Measurements from ENCODE around the gene DVL2.

Gene DVL2

DNA sequence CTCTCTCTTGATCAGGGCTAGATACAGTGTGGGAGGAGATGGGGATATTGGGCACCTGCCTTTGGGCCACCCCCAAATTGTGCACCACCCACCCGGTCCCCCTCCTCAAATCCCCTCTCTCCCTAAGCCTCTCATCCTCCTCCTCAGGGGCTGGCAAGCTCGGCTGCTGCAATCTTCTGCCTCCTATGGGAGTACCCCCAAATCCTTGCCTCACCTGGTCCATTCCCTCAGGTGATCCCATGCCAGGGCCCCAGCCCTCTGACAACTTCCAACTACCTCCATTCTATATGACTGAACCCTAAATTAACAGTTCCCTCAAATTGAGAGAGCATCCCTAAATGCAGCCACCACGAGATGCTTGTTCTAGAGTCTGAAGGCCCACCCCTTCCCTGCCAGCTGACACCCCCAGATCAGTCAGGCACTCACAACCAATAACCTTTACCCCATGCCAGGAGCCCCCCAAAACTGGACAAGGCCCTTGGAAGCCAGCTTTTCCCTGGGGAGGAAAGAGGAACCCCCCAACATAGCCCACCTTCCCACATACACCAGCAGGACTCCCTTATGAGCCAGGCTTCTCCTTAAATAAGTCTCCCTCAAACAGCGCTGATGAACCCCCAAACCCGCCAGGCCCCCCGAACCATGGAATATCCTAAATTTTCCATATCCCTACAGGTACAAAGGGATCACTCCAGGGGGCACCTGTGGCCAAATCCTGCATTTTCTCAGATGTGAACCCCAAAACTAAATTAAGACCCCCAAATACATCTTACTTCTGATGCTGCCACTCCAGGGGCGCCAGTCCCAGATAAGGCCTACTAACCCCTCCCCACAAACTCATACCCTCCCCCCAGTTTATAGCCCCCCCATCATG lies 17.8 kb downstream of the DVL2 start:
- peaks cover 5% of the 10 kb centered on the region for H3K36me3 Mint-ChIP-seq (ENCODE audit: low read depth)
- H3K27ac Mint-ChIP-seq, result peak overlapping the region; percentile 76 to 95 (median 89)
- peak overlapping the region; percentile 86 to 90 (median 89) for H3K4me3 Mint-ChIP-seq
- no peak for TF ChIP-seq CTCF (IDR thresholded peaks at IDR 0.05; ENCODE audit: unreplicated experiment in 3 of 3)
- H3K9me3 Mint-ChIP-seq, result no peaks in the 10 kb centered on the region
- H3K27me3 Mint-ChIP-seq (ENCODE audit: low read depth), result peaks cover 4% of the 10 kb centered on the region
- peaks cover 77% of the 10 kb centered on the region for H3K4me1 Mint-ChIP-seq

DNA sequence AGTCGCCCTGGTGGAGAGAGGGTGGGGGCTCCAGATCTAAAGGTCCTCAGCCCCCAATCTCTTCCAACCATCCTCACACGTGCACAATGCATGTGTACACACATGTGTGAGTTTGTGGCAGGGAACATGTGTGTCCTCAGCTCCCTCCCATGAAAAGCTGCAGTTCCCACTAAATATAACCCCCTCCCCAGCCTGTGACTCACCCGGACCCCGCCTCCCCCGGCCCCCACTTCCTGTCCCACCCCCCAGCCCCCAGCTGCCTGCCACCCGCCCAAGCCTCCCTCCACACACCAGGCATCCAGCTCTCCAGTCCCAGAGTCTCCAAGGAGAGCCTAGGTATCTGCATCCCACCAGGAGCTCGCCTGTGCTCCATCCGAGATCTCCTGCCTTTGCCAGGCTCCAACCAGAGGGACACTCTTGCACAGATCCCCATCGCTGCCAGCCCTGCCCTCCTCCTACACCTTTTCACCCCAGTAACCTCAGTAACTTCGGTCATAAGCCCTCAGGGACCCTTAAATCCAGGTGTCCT lies 18.6 kb downstream of the DVL2 start:
- H3K27ac Mint-ChIP-seq, result peak overlapping the region; percentile 89 to 96 (median 95)
- H3K4me1 Mint-ChIP-seq, result peaks cover 70% of the 10 kb centered on the region
- TF ChIP-seq CTCF (IDR thresholded peaks at IDR 0.05; ENCODE audit: unreplicated experiment in 3 of 3), result no peak
- H3K36me3 Mint-ChIP-seq (ENCODE audit: low read depth), result peaks cover 5% of the 10 kb centered on the region
- H3K27me3 Mint-ChIP-seq (ENCODE audit: low read depth), result peaks cover 4% of the 10 kb centered on the region
- H3K4me3 Mint-ChIP-seq, result peak overlapping the region; percentile 86 to 90 (median 89)
- no peaks in the 10 kb centered on the region for H3K9me3 Mint-ChIP-seq

DNA sequence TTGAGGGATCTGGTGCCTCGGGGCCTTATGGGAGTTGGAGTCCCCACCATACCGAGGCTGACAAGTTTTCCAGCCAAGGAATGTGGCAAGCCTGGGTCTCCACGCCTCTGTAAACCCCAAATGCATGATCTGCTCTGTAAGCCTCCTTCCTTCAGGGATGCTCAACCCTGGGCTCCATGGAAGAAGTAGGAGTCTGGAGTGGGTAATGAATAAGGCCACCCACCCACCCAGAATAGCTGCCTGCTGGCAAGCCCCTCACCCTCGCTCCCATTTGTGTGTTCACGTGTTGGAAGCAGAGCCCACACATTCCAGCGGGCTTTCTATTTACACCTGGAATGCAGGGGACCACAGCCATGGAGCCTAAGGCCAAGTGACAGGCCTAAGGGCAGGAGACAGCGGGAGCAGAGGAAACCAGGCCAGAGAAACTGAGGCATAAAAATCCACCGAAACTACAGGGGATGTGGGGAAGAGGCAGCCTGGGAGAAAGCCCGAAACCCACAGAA lies 19.1 kb downstream of the DVL2 start:
- H3K4me1 Mint-ChIP-seq, result peaks cover 69% of the 10 kb centered on the region
- peak in 1 of 3 experiments; percentile 2 for TF ChIP-seq CTCF (IDR thresholded peaks at IDR 0.05; ENCODE audit: unreplicated experiment in 3 of 3)
- peak overlapping the region; percentile 89 to 96 (median 95) for H3K27ac Mint-ChIP-seq

DNA sequence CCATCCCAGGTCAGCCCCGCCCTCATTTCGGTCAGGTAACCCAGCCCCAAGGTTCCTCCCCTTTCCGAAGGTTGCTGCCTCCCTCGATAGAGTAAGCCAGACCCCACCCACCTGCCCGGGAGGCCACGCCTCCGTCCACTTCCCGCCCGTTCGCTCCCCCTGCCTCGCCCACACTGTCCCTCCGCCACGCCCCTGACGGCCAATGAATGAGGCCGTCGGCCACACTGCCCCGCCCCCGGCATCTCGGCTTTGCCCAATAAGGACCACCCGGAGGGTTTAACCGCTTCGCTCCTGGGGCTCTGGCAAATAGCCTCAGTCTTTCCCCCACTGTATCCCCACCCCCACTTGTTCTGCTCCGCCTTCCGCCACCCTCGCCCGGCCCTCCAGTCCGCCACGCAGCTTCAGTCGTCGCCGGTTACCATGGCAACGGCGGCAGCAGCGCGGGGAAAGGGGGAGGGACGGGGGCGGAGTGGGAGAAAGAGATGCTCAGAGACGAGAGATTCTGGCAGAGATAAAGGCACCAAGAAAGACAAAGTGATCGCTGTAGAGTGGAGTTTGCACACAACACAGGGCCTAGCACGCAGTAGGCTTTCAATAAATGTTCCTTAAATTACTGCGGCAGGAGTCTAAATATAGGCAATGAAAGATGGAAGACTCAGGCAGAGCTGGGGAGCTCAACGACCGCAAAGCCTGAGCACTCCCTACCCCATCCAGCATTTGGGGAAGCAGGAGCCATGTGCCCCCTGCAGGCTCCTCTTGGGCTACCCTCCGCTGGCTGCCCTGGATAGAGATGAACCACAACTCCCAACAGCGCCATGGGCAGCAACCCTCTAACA lies 19.8 kb downstream of the DVL2 start:
- Mint-ChIP-seq H3K4me1 (peaks cover 70% of the 10 kb centered on the region), H3K4me3 (peak overlapping the region; percentile 86 to 90 (median 89)), H3K36me3 (ENCODE audit: low read depth) (peaks cover 5% of the 10 kb centered on the region), H3K27ac (peak overlapping the region; percentile 89 to 96 (median 95)), H3K27me3 (ENCODE audit: low read depth) (peaks cover 4% of the 10 kb centered on the region), H3K9me3 (no peaks in the 10 kb centered on the region)
- peak; percentile 49 to 67 (median 54) for TF ChIP-seq CTCF (IDR thresholded peaks at IDR 0.05; ENCODE audit: unreplicated experiment in 3 of 3)

More for the DNA sequence above, 19.1 kb downstream of the DVL2 start:
- peak overlapping the region; percentile 86 to 90 (median 89) for H3K4me3 Mint-ChIP-seq
- peaks cover 5% of the 10 kb centered on the region for H3K36me3 Mint-ChIP-seq (ENCODE audit: low read depth)
- peaks cover 4% of the 10 kb centered on the region for H3K27me3 Mint-ChIP-seq (ENCODE audit: low read depth)
- no peaks in the 10 kb centered on the region for H3K9me3 Mint-ChIP-seq

DNA sequence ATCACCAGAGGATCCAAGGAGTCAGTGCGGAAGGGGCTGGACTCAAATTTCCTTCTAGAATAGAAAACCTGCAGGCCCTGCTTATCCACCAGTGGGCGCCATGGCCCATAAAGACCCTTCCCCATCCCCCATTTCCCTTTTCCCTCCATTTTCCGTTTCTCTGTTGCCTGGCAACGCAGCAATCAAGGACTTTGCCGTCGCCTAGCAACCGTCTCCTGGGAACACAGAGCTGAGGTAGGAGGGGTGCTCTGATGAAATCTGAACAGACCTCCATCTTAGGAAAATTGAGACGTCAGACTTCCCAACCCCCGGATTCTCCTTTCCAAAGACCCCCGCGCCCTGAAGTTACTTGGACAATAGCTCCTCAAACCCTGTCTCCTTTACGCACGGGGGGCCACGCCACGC lies 20.4 kb downstream of the DVL2 start:
- H3K4me1 Mint-ChIP-seq, result peaks cover 64% of the 10 kb centered on the region
- peaks cover 3% of the 10 kb centered on the region for H3K27me3 Mint-ChIP-seq (ENCODE audit: low read depth)
- peak overlapping the region; percentile 89 to 96 (median 95) for H3K27ac Mint-ChIP-seq
- H3K36me3 Mint-ChIP-seq (ENCODE audit: low read depth), result peaks cover 5% of the 10 kb centered on the region
- peak overlapping the region; percentile 86 to 90 (median 89) for H3K4me3 Mint-ChIP-seq
- TF ChIP-seq CTCF (IDR thresholded peaks at IDR 0.05; ENCODE audit: unreplicated experiment in 3 of 3), result peak; percentile 76 to 80 (median 78)
- no peaks in the 10 kb centered on the region for H3K9me3 Mint-ChIP-seq
